Hepatocyte (in vitro differentiated cells): ENCODE measurements around the gene SARDH.

Experiments
- EZH2 ChIP-seq: fragments of 200-600 bp; sonication (generic); IDR thresholded peaks from 2 replicates; pipeline ENCODE4 v1.6.1; 2016; ENCODE audit warnings: antibody characterized with exemption, mild to moderate bottlenecking, borderline replicate concordance
- TF ChIP-seq, protein P1 (sequence below): fragments of 200-600 bp; sonication (generic); IDR thresholded peaks from 2 replicates; pipeline ENCODE4 v1.5.1; 2016; ENCODE audit warnings: antibody characterized with exemption, mild to moderate bottlenecking; ENCODE audit not compliant: poor library complexity

DNA sequence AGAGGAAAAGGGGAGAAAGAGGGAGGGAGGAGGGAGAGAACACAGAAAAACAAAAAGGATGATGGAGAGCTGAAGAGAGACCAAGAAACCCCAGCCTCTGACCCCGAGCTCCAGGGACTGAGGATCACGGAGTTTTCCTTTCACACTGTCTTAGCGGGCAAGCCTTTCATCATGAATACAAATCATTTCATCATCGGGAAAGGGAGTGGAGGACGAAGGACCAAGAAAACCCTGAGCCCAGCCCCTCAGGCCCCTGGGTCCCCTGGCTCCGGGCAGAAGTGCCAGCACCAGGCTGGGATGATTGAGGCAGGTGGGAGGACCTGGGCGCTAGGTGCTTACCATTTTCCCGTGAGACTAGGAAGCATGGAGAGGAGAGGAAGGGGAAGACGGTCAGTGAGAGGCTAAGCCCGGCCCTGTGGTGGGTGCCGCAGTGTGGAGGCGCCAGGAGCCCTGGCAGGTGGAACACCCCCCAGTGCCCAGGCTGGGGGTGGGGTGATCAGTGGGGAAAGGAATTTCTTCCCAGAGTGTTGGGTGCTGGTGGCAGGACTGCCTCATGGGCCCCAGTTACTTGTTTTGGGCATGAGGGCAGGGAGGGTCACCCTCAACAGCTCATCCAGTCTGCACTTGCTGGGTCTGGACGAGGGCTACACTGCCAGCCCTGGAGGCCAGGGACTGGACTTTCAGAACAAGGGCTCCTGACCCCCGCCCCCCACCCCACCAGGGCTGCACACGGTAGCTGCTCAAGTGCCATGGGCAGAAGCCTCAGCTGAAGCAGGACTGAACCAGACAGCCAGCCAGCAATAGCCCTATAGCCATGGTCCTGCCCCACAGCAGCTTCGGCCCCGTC, 49.0 kb upstream of the SARDH start:
- TF ChIP-seq, protein P1, sequence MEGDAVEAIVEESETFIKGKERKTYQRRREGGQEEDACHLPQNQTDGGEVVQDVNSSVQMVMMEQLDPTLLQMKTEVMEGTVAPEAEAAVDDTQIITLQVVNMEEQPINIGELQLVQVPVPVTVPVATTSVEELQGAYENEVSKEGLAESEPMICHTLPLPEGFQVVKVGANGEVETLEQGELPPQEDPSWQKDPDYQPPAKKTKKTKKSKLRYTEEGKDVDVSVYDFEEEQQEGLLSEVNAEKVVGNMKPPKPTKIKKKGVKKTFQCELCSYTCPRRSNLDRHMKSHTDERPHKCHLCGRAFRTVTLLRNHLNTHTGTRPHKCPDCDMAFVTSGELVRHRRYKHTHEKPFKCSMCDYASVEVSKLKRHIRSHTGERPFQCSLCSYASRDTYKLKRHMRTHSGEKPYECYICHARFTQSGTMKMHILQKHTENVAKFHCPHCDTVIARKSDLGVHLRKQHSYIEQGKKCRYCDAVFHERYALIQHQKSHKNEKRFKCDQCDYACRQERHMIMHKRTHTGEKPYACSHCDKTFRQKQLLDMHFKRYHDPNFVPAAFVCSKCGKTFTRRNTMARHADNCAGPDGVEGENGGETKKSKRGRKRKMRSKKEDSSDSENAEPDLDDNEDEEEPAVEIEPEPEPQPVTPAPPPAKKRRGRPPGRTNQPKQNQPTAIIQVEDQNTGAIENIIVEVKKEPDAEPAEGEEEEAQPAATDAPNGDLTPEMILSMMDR = no peak
- no peak for TF ChIP-seq EZH2
